HG03095 (cell line): ENCODE results near the gene ALOX12.

Experiments used
- ATAC-seq: cut with Tn5 transposase; IDR thresholded peaks from one replicate; pipeline ENCODE4 v1.9.1; 2021; ENCODE audit warnings: moderate library complexity; ENCODE audit not compliant: unreplicated experiment

Gene ALOX12

GRCh38 chr17:7020894-7021664, 25.2 kb downstream of the ALOX12 start:
- ATAC-seq = no peak

- peak; percentile 64 for ATAC-seq
Measured at GRCh38 chr17:7021993-7022778, 26.3 kb downstream of the ALOX12 start.

- no peak for ATAC-seq
Measured at GRCh38 chr17:7022781-7023571, 27.1 kb downstream of the ALOX12 start, which contains the start of gene BCL6B. Gene BCL6B, plus strand, starts transcription at chr17:7023050. Its CDS starts 622 bp downstream, at chr17:7023672.

- ATAC-seq = no peak
Measured at GRCh38 chr17:7023576-7024401, 27.9 kb downstream of the ALOX12 start.

GRCh38 chr17:7024402-7024785, 28.5 kb downstream of the ALOX12 start:
- ATAC-seq = no peak

- no peak for ATAC-seq
Measured at GRCh38 chr17:7025245-7025644, 29.4 kb downstream of the ALOX12 start.

- ATAC-seq = no peak
Measured at GRCh38 chr17:7026471-7027115, 30.7 kb downstream of the ALOX12 start.

DNA sequence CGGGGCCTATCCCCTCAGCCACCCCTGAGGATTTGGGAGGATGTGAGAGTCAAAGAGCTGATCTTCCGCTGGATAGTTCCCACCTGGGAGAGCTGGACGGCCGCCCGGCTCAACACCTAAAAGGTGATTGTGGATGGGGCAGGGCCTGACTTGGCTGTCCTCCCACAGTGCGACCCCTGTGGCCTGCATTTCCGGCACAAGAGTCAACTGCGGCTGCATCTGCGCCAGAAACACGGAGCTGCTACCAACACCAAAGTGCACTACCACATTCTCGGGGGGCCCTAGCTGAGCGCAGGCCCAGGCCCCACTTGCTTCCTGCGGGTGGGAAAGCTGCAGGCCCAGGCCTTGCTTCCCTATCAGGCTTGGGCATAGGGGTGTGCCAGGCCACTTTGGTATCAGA, 31.5 kb downstream of the ALOX12 start:
- no peak for ATAC-seq

- no peak for ATAC-seq
Measured at GRCh38 chr17:7029096-7029495, 33.2 kb downstream of the ALOX12 start.

GRCh38 chr17:7029659-7030058, 33.8 kb downstream of the ALOX12 start:
- no peak for ATAC-seq

GRCh38 chr17:7034955-7035590, 39.2 kb downstream of the ALOX12 start:
- ATAC-seq = no peak

- peak; percentile 80 for ATAC-seq
Measured at GRCh38 chr17:7035591-7036368, 39.9 kb downstream of the ALOX12 start, which contains the start of gene SLC16A13. Gene SLC16A13, plus strand, starts transcription at chr17:7036015. Its CDS starts 368 bp downstream, at chr17:7036383.

GRCh38 chr17:7038025-7038862, 42.4 kb downstream of the ALOX12 start:
- ATAC-seq = no peak

- no peak for ATAC-seq
Measured at GRCh38 chr17:7039832-7040231, 44.0 kb downstream of the ALOX12 start.

DNA sequence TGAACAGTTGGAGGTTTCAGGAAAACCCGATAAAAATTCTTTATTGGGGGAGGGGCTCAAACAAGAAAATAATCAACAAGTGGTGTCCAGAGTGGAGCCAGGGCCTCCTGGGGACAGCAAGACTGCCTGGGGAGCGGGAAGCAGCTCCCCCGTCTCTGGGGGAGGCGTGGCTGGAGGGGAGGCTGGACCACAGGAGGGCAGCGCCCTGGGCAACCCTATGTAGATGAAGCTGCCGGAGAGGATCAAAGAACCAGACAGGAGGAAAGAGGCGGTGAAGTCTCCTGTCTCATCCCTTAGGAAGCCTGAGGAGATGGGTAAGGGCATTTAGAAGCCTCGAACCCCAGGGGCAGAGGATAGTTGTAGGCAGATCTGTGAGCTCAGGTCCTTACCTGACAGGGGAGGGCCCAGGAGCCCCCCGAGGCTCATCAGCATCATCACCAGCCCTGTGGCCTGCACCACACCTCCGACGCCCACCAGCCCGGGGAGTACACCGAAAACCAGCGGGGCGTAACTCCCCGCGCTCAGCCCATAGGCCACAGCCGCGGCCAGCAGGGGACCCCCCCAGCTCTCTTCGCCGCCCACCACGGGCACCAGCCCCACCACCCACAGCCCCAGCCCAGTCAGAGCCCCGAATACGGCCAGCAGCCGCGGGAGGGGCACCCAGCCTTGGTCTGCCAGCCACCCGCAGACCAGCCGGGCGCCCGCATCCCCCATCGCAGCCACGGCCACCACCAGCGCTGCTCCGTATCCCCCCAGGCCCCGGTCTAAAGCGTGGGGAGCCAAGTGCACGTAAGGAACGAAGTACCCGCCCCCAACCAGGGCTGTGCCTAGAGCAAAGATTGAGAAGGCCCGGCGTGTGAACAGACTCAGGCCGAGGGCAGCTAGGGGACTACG, 46.0 kb downstream of the ALOX12 start:
- no peak for ATAC-seq

DNA sequence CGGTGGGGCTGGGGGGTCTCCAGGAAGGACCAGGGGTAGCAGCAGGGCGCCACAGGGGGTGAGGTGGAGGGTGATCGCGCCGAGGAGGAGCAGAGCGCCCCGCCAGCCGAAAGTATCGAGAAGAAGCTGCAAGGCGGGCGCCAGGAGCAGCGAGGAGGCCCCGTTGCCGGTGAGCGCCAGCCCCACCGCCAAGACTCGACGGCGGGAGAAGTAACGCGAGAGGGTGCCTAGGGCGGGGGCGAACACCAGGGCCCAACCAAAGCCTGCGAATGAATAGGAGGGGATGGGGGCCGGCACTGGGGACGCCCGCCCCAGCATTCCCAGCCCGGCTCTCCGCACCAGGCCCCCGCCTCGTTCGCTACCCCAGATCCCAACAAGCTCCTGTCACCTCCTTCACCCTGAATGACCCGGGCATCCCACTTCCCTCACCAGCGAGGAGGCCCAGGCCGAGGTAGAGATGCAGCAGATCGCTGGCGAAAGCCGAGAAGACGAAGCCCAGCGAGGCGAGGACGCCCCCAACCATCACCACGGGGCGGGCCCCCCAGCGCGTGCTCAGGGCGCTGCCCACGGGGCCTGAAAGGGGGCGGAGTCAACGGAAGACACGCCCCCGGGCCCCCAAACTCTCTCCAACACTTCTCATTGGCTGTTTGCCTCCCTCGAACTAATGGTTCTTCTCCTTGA, 46.8 kb downstream of the ALOX12 start:
- no peak for ATAC-seq
